ENCODE measurements around the gene GPR148.
A peak's percentile ranks its signal among the peaks of the same experiment; 100 is the strongest.

GPR148 gene

GRCh38 chr2:130749641-130750040, 20.8 kb downstream of the GPR148 start:
- no peak for DNase-seq

GRCh38 chr2:130754811-130755210, 25.9 kb downstream of the GPR148 start:
- DNase-seq, result no peak

- DNase-seq, result no peak
These were observed 26.6 kb downstream of the GPR148 start, which contains the start of gene AMER3 for GRCh38 chr2:130755256-130756052. AMER3 (plus strand) TSS chr2:130755540; CDS start chr2:130762073, 6,533 bp downstream.

GRCh38 chr2:130756053-130756873, 27.4 kb downstream of the GPR148 start:
- DNase-seq, result peak in 2 of 4 experiments; percentile 20 to 42

- DNase-seq, result no peak
These were observed 28.2 kb downstream of the GPR148 start for GRCh38 chr2:130756874-130757668.

- DNase-seq, result no peak
These were observed 31.3 kb downstream of the GPR148 start for GRCh38 chr2:130759906-130760753.

GRCh38 chr2:130760754-130761751, 32.2 kb downstream of the GPR148 start:
- no peak for DNase-seq

GRCh38 chr2:130762031-130762909, 33.4 kb downstream of the GPR148 start:
- DNase-seq, result no peak

- no peak for DNase-seq
These were observed 34.1 kb downstream of the GPR148 start for GRCh38 chr2:130762910-130763385.

- DNase-seq, result no peak
These were observed 34.5 kb downstream of the GPR148 start for GRCh38 chr2:130763405-130763804.

GRCh38 chr2:130764035-130764820, 35.4 kb downstream of the GPR148 start:
- DNase-seq, result no peak

- no peak for DNase-seq
These were observed 35.9 kb downstream of the GPR148 start for GRCh38 chr2:130764821-130765115.

- no peak for DNase-seq
These were observed 36.6 kb downstream of the GPR148 start for GRCh38 chr2:130765464-130765863.

- no peak for DNase-seq
These were observed 37.2 kb downstream of the GPR148 start for GRCh38 chr2:130766037-130766436.

- DNase-seq, result no peak
These were observed 38.0 kb downstream of the GPR148 start for GRCh38 chr2:130766711-130767407.

- DNase-seq, result no peak
These were observed 38.5 kb downstream of the GPR148 start for GRCh38 chr2:130767408-130767775.

- peak in 1 of 4 experiments; percentile 5 for DNase-seq
These were observed 39.5 kb downstream of the GPR148 start for GRCh38 chr2:130768191-130768855.
